SIG-M5 (cell line): ENCODE data around the gene SULT4A1.

ENCODE experiments used
- DNase-seq: peaks from one replicate; lab custom pipeline; 2025; lab: John Stamatoyannopoulos, UW

Gene SULT4A1

GRCh38 chr22:43802897-43803495, 59.3 kb downstream of the SULT4A1 start:
- DNase-seq: no peak

DNA sequence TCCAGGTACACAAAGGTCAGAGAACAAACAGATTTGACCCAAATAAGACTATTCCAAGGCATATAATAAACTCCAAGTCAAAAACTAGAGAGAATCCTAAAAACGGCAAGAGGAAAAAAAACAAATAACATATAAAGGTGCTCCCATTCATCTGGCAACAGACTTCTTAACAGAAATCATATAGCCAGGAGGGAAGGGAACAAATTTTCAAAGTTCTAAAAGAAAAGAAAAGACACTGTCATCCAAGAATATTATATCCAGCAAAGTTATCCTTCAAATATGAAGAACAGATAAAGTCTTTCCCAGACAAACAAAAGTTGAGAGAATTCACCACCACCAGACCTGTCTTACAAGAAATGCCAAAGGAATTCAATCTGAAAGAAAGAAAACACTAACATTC, 61.3 kb downstream of the SULT4A1 start:
- DNase-seq: no peak

- no peak for DNase-seq
Observed at GRCh38 chr22:43798492-43798891, 63.8 kb downstream of the SULT4A1 start.

GRCh38 chr22:43796567-43796966, 65.7 kb downstream of the SULT4A1 start:
- DNase-seq: no peak

DNA sequence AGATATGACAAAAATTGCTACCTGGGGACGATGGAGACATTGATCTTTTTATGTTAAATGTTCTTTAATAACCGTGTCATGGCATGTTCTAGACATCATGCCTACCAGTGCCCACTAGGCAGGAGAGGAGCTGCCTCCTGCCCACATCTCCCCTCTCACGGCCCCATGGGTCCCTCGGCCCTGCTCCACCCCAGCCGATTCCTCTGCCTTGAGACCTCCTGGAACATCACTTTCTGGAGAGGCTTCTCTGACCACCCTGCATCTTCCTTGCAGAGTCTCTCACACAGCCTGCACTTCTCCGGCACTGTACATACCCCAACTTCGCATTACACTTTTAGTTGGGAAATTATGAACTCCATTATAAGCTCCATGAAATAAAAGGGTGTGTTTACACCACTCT, 67.0 kb downstream of the SULT4A1 start:
- no peak for DNase-seq

- no peak for DNase-seq
Observed at GRCh38 chr22:43792905-43793304, 69.4 kb downstream of the SULT4A1 start.

DNA sequence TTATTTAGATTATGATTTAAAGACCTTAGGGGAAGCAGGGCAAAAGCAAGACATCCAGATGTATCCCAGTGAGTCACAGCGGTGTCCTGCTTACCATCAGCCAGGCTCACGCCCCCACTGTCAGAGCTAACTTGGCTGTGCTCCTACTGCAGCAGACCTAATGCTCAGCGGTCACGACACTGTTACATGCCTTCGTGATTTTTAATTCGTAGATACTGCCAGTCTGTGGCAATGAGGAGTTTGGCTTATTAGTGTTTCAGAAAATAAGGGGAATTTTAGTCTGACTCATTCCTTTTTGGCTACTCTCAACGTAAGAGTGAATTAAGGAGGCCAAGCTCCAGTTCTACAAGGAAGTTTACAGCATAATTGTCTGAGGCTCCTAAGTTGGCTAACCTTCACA, 72.9 kb downstream of the SULT4A1 start:
- DNase-seq: no peak

DNA sequence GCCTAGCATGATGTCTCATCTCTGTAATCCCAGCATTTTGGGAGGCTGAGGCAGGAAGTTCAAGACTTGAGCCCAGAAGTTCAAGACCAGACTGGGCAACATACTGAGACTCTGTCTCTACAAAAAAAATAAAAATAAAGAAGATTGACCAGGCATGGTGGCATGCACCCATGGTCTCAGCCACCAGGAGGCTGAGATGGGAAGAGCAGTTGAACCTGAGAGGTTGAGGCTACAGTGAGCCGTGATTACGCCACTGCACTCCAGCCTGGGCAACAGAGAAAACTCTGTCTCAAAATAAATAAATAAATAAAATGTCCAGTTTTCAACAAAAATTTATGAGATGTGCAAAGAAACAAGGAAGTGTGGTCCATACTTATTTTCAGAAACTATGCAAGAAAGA, 78.5 kb downstream of the SULT4A1 start:
- no peak for DNase-seq

- DNase-seq: no peak
Observed at GRCh38 chr22:43782448-43782847, 79.9 kb downstream of the SULT4A1 start.

DNA sequence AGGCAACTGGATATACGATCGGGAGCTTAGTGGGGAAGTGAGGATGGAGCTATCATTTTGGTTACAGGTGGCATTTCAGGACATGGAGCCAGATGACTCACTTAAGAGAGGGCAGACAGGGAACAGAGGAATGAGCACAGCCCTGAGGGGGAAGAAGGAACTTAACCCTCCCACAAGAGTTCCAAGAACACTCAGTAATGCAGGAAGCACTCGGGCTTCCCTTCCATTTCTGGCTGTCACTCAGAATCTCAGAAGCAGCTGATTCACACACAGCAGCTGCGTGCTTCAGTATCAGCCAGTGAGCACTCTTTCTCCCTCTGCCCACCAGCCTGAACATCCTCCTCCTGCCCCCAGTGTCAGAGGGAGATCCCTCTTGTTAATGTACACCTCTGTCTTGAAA, 85.0 kb downstream of the SULT4A1 start:
- DNase-seq: no peak

- no peak for DNase-seq
Observed at GRCh38 chr22:43776081-43776670, 86.1 kb downstream of the SULT4A1 start.
